Fibroblast of the aortic adventitia (primary cell): ENCODE measurements around the gene RHO. TPM values are rescaled to one million over a fixed set of nuclear protein-coding genes. Genes with fewer than 3 reads are reported as not detected.

Source experiments
- DNase-seq: peaks from one replicate; pipeline ENCODE4 v3.0.0-alpha.2; 2010; ENCODE audit warnings: low read depth
- H3K4me3 ChIP-seq: 2 replicates; pipeline ENCODE4 v1.5.1; 2011; ENCODE audit warnings: low read depth, mild to moderate bottlenecking, control low read depth, low read length, moderate library complexity
- total RNA-seq: library from RNA; depleted of rRNA; stranded (reverse); fragments of >200 nt; gene quantifications from 2 replicates; pipeline ENCODE4 v1.2.3, GENCODE V29; 2012; ENCODE audit warnings: low replicate concordance
- TF ChIP-seq, protein P1 (sequence below): IDR thresholded peaks from 2 replicates; pipeline ENCODE4 v1.5.1; 2011; ENCODE audit warnings: mild to moderate bottlenecking, low read length, control low read depth, inconsistent platforms; ENCODE audit not compliant: insufficient read depth

Gene RHO
- total RNA-seq, 1 donor: not detected

DNA sequence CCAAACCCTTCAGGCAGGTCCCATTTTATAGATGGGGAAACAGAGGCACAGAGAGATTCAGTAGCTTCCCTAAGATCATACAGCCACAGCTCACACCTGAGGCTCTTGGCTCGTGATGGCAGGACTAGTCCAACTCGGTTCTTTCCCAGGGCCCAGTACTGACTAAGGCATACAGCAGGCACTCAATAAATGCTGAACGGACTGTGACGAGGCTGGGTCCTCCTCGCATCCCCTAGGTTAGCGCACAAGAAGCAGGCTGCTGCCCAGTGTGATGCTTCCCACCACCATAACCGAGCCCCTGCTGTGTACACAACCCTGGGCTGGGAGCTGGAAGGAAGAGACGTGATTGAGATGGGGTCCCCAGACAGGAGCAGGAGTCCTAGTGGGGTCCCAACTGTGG is 53.2 kb downstream of the RHO start:
- H3K4me3 ChIP-seq: no peak overlapping the region
- TF ChIP-seq, protein P1, sequence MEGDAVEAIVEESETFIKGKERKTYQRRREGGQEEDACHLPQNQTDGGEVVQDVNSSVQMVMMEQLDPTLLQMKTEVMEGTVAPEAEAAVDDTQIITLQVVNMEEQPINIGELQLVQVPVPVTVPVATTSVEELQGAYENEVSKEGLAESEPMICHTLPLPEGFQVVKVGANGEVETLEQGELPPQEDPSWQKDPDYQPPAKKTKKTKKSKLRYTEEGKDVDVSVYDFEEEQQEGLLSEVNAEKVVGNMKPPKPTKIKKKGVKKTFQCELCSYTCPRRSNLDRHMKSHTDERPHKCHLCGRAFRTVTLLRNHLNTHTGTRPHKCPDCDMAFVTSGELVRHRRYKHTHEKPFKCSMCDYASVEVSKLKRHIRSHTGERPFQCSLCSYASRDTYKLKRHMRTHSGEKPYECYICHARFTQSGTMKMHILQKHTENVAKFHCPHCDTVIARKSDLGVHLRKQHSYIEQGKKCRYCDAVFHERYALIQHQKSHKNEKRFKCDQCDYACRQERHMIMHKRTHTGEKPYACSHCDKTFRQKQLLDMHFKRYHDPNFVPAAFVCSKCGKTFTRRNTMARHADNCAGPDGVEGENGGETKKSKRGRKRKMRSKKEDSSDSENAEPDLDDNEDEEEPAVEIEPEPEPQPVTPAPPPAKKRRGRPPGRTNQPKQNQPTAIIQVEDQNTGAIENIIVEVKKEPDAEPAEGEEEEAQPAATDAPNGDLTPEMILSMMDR: no peak
- no peak for DNase-seq

DNA sequence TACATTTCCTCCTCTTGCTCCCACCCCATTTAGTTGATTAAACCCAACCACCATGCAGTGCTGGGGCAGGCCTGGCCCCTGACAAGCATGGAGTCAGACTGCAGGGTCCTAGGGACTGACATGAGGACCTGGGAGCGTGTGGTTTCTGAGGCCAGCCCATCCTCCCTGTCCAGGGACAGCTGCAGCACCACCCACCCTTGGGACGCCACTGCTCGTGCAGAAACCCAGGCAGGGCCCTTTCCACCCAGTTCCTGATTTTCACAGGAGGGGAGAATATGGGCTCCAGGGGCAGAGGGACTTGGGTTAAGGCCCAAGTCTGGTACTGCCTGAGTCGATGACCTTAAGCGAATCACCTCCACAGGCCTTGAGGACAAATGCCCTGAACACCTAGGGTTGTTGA is 54.4 kb downstream of the RHO start:
- no peak for DNase-seq
- TF ChIP-seq, protein P1: no peak
- H3K4me3 ChIP-seq: no peak overlapping the region

DNA sequence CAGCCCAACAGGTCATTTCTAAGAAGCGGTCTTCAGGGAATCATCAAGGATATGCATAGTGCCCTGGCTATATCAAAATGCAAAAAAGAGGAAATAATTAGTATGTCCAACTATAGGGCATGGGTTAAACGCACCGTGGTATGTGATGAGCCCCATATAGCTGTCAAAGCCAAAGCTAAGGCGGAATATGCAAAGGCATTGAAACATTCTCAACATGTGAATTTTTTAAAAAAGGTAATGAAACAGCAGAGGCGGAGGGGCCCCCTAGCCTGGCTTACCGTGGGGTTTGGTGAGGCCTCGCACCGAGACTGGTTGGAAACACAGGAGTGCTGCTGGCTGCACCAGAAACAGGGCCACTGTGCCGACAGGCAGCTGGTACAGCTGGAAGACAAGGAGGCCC is 54.9 kb downstream of the RHO start:
- no peak for DNase-seq
- no peak overlapping the region for H3K4me3 ChIP-seq
- TF ChIP-seq, protein P1: no peak

GRCh38 chr3:129584631-129585030 is 56.2 kb downstream of the RHO start:
- TF ChIP-seq, protein P1: no peak
- DNase-seq: no peak
- no peak overlapping the region for H3K4me3 ChIP-seq

Other genes with a start within 250 kb of the RHO start
- 9.2 and 11.1 TPM in 2 replicates for gene HMCES, start 249.8 kb upstream of the RHO start, total RNA-seq
- under 0.01 TPM in 1 of 2 replicates, not detected in the other for gene EFCAB12, start 100.0 kb upstream of the RHO start, total RNA-seq
- gene MBD4, start 88.7 kb upstream of the RHO start, total RNA-seq: 28.9 and 34.9 TPM in 2 replicates
- gene IFT122, start 88.4 kb upstream of the RHO start, total RNA-seq: 21.4 and 38.0 TPM in 2 replicates
- gene H1-8, start 14.5 kb downstream of the RHO start, total RNA-seq: not detected in 2 replicates
- gene PLXND1, start 78.0 kb downstream of the RHO start, total RNA-seq: 31.4 and 76.3 TPM in 2 replicates